ENCODE measurements around the gene OSTM1.

Gene OSTM1

GRCh38 chr6:108102965-108103364 is 28.4 kb upstream of the OSTM1 start:
- DNase-seq (ENCODE audit: low spot score) = no peak

GRCh38 chr6:108100003-108100402 is 25.5 kb upstream of the OSTM1 start:
- no peak for DNase-seq (ENCODE audit: low spot score)

GRCh38 chr6:108097882-108098281 is 23.3 kb upstream of the OSTM1 start:
- DNase-seq (ENCODE audit: low spot score) = no peak

GRCh38 chr6:108093781-108094300 is 19.3 kb upstream of the OSTM1 start:
- no peak for DNase-seq (ENCODE audit: low spot score)

GRCh38 chr6:108091288-108091687 is 16.7 kb upstream of the OSTM1 start:
- no peak for DNase-seq (ENCODE audit: low spot score)

- DNase-seq (ENCODE audit: low spot score) = no peak
Measured at GRCh38 chr6:108083349-108083748, 8.8 kb upstream of the OSTM1 start.

- DNase-seq (ENCODE audit: low spot score) = no peak
Measured at GRCh38 chr6:108082539-108082938, 8.0 kb upstream of the OSTM1 start.

GRCh38 chr6:108080010-108080780 is 5.7 kb upstream of the OSTM1 start:
- DNase-seq (ENCODE audit: low spot score) = no peak

GRCh38 chr6:108078191-108078590 is 3.6 kb upstream of the OSTM1 start:
- no peak for DNase-seq (ENCODE audit: low spot score)

- no peak for DNase-seq (ENCODE audit: low spot score)
Measured at GRCh38 chr6:108074057-108074358, 533 bp downstream of the OSTM1 start.

- no peak for DNase-seq (ENCODE audit: low spot score)
Measured at GRCh38 chr6:108071736-108072276, 2.7 kb downstream of the OSTM1 start.

GRCh38 chr6:108068618-108069017 is 5.9 kb downstream of the OSTM1 start:
- no peak for DNase-seq (ENCODE audit: low spot score)

GRCh38 chr6:108068182-108068581 is 6.4 kb downstream of the OSTM1 start:
- DNase-seq (ENCODE audit: low spot score) = no peak

- no peak for DNase-seq (ENCODE audit: low spot score)
Measured at GRCh38 chr6:108052706-108053105, 21.8 kb downstream of the OSTM1 start.

- DNase-seq (ENCODE audit: low spot score) = no peak
Measured at GRCh38 chr6:108051481-108051880, 23.1 kb downstream of the OSTM1 start.

- no peak for DNase-seq (ENCODE audit: low spot score)
Measured at GRCh38 chr6:108039681-108040080, 34.9 kb downstream of the OSTM1 start.

- DNase-seq (ENCODE audit: low spot score) = no peak
Measured at GRCh38 chr6:108036884-108037283, 37.7 kb downstream of the OSTM1 start.

GRCh38 chr6:108031968-108032367 is 42.6 kb downstream of the OSTM1 start:
- DNase-seq (ENCODE audit: low spot score) = no peak

GRCh38 chr6:108030211-108030610 is 44.3 kb downstream of the OSTM1 start:
- no peak for DNase-seq (ENCODE audit: low spot score)

- no peak for DNase-seq (ENCODE audit: low spot score)
Measured at GRCh38 chr6:108029226-108029921, 45.2 kb downstream of the OSTM1 start.

GRCh38 chr6:108027594-108027993 is 46.9 kb downstream of the OSTM1 start:
- no peak for DNase-seq (ENCODE audit: low spot score)

- DNase-seq (ENCODE audit: low spot score) = no peak
Measured at GRCh38 chr6:108027056-108027455, 47.5 kb downstream of the OSTM1 start.

GRCh38 chr6:108024427-108025073 is 50.0 kb downstream of the OSTM1 start:
- no peak for DNase-seq (ENCODE audit: low spot score)

Measured in COLO829 (cell line).